Caki2 (cell line): ENCODE data around the gene ZNF668. TPM values are rescaled to one million over a fixed set of nuclear protein-coding genes. Genes with fewer than 3 reads are reported as not detected.
"Not testable (repeated sequence)": the region's sequence is repeated elsewhere in the genome, so short reads cannot be mapped to it uniquely, and the experiment has no call there.

Source experiments
- DNase-seq: peaks from one replicate; pipeline ENCODE4 v3.0.0-alpha.2; 2015; ENCODE audit warnings: low read depth
- in situ Hi-C: cut with HindIII; loops from 2 replicates; pipeline ENCODE4 v1.10.0; 2016; ENCODE audit warnings: low sequenced_read_pairs, low pct_unique_long_range_greater_than_20kb, mixed read lengths
- total RNA-seq: library from RNA; depleted of rRNA; stranded (reverse); fragments of >200 nt; shearing (Covaris generic); gene quantifications from 2 replicates; pipeline ENCODE4 v1.2.3, GENCODE V29; 2014; ENCODE audit warnings: low replicate concordance; rRNA removed

ZNF668 gene
- total RNA-seq, 1 experiment from 2014 or later = 18.3 TPM

- peak; percentile 95 for DNase-seq
- in situ Hi-C loops = no loop called here
Measured at GRCh38 chr16:31032736-31033708, 41.0 kb downstream of the ZNF668 start, which contains the start of gene STX4. Gene STX4, plus strand, starts transcription at chr16:31033558. Its CDS starts 248 bp downstream, at chr16:31033806.

GRCh38 chr16:31031276-31031675, 42.8 kb downstream of the ZNF668 start:
- in situ Hi-C loops = no loop called here
- DNase-seq = no peak

GRCh38 chr16:31029272-31029671, 44.8 kb downstream of the ZNF668 start:
- no peak for DNase-seq
- in situ Hi-C loops = no loop called here

GRCh38 chr16:31025339-31025738, 48.7 kb downstream of the ZNF668 start:
- no peak for DNase-seq
- in situ Hi-C loops = no loop called here

GRCh38 chr16:31023627-31024226, 50.3 kb downstream of the ZNF668 start:
- no peak for DNase-seq
- in situ Hi-C loops = no loop called here

- in situ Hi-C loops = no loop called here
- DNase-seq = no peak
Measured at GRCh38 chr16:31023252-31023602, 50.8 kb downstream of the ZNF668 start.

GRCh38 chr16:31022544-31023251, 51.3 kb downstream of the ZNF668 start:
- no peak for DNase-seq
- in situ Hi-C loops = no loop called here

- no peak for DNase-seq
- in situ Hi-C loops = no loop called here
Measured at GRCh38 chr16:31020536-31020935, 53.5 kb downstream of the ZNF668 start.

- DNase-seq, in situ Hi-C loops: not testable (repeated sequence)
Measured at GRCh38 chr16:31017756-31018155, 56.3 kb downstream of the ZNF668 start.

- DNase-seq = peak; percentile 26
- in situ Hi-C loops = no loop called here
Measured at GRCh38 chr16:31016018-31016417, 58.0 kb downstream of the ZNF668 start.

- DNase-seq, in situ Hi-C loops: not testable (repeated sequence)
Measured at GRCh38 chr16:31013292-31013691, 60.7 kb downstream of the ZNF668 start.

- in situ Hi-C loops, DNase-seq: not testable (repeated sequence)
Measured at GRCh38 chr16:31011815-31012214, 62.2 kb downstream of the ZNF668 start.

Other genes starting within 250 kb of the ZNF668 start
- gene BCL7C, start 180.2 kb downstream of the ZNF668 start, total RNA-seq = 154 and 157 TPM in 2 replicates
- 0.84 and 2.9 TPM in 2 replicates for gene CTF1, start 177.6 kb downstream of the ZNF668 start, total RNA-seq
- 51.9 and 58.5 TPM in 2 replicates for gene FBXL19, start 150.7 kb downstream of the ZNF668 start, total RNA-seq
- 82.7 and 96.5 TPM in 2 replicates for gene ORAI3, start 125.2 kb downstream of the ZNF668 start, total RNA-seq
- gene SETD1A, start 116.5 kb downstream of the ZNF668 start, total RNA-seq = 0.81 and 1.2 TPM in 2 replicates
- 73.0 and 95.3 TPM in 2 replicates for gene HSD3B7, start 89.0 kb downstream of the ZNF668 start, total RNA-seq
- gene STX1B, start 63.6 kb downstream of the ZNF668 start, total RNA-seq = 0.46 TPM in 1 of 2 replicates, not detected in the other
- 72.2 and 83.1 TPM in 2 replicates for gene STX4, start 40.7 kb downstream of the ZNF668 start, total RNA-seq
- 23.9 and 24.0 TPM in 2 replicates for gene ZNF646, start 182 bp upstream of the ZNF668 start, total RNA-seq
- gene PRSS53, start 14.7 kb upstream of the ZNF668 start, total RNA-seq = 1.8 and 5.1 TPM in 2 replicates
- 184 and 187 TPM in 2 replicates for gene VKORC1, start 20.6 kb upstream of the ZNF668 start, total RNA-seq
- 68.7 and 83.0 TPM in 2 replicates for gene BCKDK, start 34.1 kb upstream of the ZNF668 start, total RNA-seq
- gene KAT8, start 43.4 kb upstream of the ZNF668 start, total RNA-seq = 102 and 108 TPM in 2 replicates
- gene PRSS8, start 61.5 kb upstream of the ZNF668 start, total RNA-seq = 2.9 and 4.4 TPM in 2 replicates
- 0.17 and 10.6 TPM in 2 replicates for gene PRSS36, start 75.8 kb upstream of the ZNF668 start, total RNA-seq
- 15.3 and 34.6 TPM in 2 replicates for gene FUS, start 105.9 kb upstream of the ZNF668 start, total RNA-seq
- 198 and 228 TPM in 2 replicates for gene PYCARD, start 128.5 kb upstream of the ZNF668 start, total RNA-seq
- not detected in 2 replicates for gene TRIM72, start 139.9 kb upstream of the ZNF668 start, total RNA-seq
- gene PYDC1, start 142.9 kb upstream of the ZNF668 start, total RNA-seq = not detected in 2 replicates
- gene ITGAM, start 185.7 kb upstream of the ZNF668 start, total RNA-seq = 2.0 and 3.6 TPM in 2 replicates